Measurements from ENCODE around the gene TMEM171.

The TMEM171 gene

GRCh38 chr5:73122875-73123810 lies 2.8 kb downstream of the TMEM171 start:
- no peak for DNase-seq

GRCh38 chr5:73125289-73125688 lies 4.9 kb downstream of the TMEM171 start:
- DNase-seq: no peak

- no peak for DNase-seq
Measured at GRCh38 chr5:73126381-73126780, 6.0 kb downstream of the TMEM171 start.

GRCh38 chr5:73126957-73127356 lies 6.6 kb downstream of the TMEM171 start:
- DNase-seq: no peak

DNA sequence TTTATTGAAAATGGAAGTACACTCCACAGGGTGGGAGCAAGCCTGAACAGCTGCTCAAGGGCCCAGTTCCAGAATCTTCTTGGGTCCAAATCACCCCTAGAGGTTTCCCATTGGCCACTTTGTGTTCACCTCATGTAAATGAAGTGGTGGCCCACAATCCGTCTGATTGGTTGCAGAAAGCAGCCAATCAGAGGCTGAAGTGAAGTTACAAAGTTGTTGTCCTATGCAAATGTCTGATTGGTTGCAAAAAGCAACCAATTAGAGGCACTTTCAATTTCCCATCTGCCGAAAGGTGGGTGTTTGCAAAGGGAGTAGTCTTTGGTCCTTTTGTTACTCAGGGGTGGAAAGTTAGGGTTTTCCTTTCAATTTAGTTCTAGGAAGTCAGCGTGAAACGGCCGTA lies 8.8 kb downstream of the TMEM171 start:
- no peak for DNase-seq

GRCh38 chr5:73130811-73131210 lies 10.4 kb downstream of the TMEM171 start:
- no peak for DNase-seq

DNA sequence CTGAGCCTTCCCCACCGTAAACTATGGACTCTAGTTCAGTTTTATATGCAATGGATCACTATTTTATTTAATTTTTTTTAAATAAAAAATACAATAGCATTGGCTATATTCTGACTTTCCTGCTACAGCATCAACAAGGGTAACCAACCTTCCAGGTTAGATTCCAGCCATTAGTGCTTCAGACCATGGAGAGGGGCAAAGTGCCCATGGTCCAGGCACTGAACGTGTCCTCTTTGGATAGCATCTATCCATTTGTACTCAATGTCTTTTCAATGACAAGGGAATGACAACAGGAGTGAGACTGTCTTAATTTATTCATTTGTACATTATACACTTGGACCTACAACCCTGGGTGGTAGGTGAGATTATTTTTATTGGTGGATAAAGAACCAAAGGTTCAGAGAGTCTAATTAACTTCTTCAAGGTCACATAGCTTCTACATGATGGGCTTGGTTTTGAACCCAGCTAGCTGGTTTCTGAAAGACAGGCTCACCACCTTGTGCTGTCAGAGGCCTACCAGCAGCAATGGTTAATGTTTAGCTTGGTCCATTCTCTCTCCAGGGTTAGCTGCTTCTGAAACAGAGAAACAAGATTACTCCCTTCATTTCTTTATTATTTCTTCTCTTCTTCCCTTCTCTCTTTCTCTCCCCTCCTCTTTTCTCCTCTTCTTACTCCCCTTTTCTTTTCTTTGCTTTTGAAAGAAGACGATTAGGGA lies 11.5 kb downstream of the TMEM171 start:
- DNase-seq: no peak

DNA sequence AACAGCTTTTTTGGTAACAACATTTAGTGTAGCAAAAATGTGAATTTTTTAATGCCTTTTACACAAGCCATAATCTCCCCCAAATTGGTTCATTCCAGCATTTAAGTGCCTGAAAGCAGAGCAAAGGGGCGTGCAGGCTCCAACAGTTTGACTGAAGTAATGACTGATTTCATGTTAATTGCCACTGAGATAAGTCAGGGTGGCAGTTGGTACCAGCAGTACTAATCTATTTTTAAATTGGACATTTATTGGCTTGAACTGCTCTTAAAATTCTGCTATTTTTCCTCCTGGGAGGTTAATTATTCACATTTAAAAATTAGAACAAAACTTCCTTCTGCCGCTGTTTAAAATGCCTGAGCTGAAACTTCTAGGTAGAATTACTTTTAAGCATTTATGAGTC lies 12.4 kb downstream of the TMEM171 start:
- no peak for DNase-seq

DNA sequence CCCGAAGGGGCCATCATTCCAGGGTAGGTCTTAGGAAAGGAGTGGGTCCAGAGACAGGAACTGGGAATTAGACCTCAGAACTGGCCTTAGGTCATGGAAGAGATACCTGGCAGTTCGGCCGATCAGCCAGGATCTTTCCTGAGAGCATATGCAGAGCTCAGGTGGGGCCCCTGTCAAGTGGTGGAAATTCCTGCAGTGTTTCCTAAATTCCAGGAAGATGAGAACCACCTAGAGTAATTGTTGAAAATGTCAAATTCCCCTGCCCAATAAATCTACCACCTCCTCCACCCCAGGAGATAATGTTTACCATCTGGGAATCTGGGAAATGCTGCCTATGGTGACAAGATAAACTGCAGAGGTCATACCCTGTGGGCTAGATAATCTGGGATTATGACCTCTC lies 14.6 kb downstream of the TMEM171 start:
- DNase-seq: no peak

DNA sequence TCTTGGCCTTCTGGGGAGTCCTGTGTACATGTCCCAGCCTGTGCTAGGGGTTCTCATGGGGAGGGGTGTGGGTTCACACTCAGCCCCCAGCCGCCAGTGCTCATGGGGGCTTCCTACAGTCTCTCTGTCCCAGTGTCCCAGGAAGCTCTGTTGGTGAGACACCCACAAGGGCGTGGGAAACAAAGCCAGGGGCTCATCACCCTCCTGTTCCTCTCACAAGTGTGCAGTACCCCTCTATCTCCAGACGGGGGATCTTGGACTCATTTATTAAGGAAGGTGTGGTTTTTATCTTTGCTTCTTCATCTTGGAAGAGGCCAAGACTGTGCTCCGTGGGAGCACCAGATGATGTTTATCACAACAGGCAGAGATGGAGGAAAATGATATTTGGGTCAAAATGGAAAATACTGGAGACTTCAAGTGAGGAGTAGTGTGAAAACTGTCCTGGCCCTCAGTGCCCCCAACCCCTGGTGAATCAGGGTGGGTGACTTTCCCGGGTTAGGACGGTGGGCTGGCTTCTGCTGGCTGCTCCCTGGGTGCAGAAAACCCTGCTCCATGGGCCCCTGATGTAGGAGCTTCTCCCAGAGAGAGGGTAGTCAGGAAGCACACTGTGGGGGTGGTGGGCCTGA lies 15.2 kb downstream of the TMEM171 start:
- DNase-seq: no peak

DNA sequence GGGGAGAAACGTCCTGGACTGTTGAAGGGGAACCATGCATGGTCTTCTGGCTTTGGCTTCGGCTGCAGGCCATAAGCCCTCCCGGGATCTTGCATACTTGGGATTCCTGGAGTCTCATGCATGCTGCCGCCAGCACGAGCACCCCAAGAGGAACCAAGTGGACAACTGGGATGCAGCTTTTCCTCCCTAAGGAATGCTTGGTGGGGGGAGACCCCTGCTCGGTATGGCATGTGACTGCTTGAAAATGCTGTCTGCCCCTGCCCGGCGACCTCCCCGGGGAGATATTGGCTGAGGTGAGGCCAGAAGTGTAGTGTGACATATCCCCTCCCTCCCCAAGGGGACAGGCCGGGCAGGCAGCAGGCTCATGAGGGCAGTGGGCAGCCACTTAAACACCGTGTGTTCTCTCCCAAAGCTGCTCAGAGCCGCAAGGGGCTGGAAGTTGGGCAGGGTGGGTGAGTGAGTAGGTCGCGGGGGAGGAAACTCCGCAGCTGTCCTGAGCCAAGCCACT lies 15.7 kb downstream of the TMEM171 start:
- no peak for DNase-seq

DNA sequence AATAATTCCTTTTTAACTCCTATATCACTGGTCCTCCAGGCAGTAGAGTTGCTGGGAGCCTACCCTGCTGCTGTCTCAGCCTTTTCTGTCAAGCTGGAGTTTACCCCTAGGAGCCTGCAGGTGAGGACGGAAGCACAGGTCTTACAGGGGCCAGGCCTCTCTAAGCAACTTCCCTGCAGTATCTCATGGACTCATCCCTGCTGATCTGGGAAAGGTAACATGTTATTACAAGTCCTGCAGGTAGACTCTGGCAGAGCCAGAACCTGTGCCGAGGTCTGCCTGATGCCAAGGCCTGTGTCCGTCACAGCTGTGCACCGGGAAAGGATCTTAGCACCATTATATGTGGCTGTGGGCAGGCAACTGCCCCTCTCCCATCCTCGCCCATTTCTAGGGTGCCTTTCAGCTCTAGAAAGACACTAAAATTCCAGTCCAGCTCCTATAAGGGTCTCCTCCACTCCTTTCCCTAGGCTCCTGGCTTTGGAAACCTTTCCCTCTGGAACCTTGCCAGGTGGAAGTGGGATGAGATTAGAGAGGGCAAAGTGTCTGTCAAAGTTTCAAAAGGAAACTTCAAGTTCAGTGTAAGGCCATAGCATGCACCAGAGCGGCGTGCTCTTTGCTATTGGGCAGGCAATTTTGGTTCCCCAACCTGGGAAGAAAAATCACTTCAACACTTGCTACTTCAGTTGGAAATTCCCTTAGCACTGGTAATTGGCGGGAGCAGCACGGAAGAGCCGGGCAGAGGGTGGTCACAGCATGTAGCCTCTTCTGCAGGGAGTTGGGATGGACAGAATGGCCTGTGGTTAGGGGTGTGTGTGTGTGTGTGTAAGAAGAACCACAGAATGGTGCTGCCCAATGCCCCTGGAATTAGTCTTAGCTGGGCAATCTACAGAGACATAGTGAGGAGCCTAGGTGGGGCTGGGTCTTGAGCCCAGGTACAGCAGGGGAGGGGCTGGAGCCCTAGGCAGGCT lies 17.5 kb downstream of the TMEM171 start:
- no peak for DNase-seq

DNA sequence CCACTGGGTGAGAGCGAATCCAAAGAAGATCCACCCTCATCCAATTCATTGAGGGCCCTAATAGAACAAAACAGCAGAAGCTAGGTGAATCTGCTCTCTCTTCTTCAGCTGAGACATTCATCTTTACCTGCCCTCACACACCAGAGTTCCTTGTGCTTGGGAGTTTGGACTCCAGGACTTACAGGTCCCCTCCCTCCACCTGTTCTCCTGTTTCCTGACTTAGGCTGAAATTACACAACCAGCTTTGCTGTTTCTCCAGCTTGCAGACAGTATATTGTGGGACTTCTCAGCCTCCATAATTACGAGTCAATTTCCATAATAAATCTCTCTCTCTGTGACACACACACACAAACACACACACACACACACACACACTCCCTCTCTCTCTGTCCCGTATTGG lies 19.1 kb downstream of the TMEM171 start:
- DNase-seq: no peak

DNA sequence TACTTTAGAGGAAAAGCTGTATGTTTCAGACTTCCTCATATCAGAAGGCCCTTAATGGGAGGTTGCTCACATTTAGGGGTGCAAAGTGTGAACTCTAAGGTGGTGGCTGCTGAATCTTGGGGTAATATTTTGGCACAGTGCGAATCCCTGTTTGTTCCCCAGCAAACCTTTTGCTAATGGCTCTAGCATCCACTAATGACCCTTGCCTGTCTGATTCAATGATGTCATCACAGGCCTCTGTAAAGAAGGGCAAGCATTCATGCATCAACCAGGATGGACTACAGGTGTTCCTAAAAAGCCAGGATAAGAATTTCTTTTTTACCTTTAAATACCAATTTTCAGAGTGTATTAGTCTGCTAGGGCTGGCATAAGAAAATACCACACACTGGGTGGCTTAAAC lies 20.4 kb downstream of the TMEM171 start:
- no peak for DNase-seq

GRCh38 chr5:73142035-73142434 lies 21.7 kb downstream of the TMEM171 start:
- DNase-seq: no peak

DNA sequence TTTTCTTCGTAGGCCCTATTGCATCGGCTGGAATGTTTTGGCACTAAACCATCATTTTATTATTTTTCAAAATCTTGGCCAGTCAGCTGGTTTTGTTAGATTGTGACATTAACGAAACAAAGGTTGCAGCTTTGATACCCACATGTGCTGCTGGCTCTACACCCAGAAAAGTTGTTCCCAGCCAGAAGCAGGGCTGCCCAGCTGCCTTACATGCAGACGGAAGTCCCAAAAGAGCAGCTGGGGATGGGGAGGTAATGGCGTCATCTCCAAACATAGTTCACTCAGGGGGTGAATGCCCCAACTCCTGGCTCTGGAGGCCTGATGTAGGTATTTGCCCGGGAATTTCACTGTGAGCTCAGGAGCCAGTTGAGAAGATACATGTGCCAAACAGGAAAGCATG lies 23.3 kb downstream of the TMEM171 start:
- no peak for DNase-seq

- no peak for DNase-seq
Measured at GRCh38 chr5:73149540-73149939, 29.2 kb downstream of the TMEM171 start.

- DNase-seq: no peak
Measured at GRCh38 chr5:73150876-73151275, 30.5 kb downstream of the TMEM171 start.

- DNase-seq: no peak
Measured at GRCh38 chr5:73151766-73152410, 31.5 kb downstream of the TMEM171 start.

DNA sequence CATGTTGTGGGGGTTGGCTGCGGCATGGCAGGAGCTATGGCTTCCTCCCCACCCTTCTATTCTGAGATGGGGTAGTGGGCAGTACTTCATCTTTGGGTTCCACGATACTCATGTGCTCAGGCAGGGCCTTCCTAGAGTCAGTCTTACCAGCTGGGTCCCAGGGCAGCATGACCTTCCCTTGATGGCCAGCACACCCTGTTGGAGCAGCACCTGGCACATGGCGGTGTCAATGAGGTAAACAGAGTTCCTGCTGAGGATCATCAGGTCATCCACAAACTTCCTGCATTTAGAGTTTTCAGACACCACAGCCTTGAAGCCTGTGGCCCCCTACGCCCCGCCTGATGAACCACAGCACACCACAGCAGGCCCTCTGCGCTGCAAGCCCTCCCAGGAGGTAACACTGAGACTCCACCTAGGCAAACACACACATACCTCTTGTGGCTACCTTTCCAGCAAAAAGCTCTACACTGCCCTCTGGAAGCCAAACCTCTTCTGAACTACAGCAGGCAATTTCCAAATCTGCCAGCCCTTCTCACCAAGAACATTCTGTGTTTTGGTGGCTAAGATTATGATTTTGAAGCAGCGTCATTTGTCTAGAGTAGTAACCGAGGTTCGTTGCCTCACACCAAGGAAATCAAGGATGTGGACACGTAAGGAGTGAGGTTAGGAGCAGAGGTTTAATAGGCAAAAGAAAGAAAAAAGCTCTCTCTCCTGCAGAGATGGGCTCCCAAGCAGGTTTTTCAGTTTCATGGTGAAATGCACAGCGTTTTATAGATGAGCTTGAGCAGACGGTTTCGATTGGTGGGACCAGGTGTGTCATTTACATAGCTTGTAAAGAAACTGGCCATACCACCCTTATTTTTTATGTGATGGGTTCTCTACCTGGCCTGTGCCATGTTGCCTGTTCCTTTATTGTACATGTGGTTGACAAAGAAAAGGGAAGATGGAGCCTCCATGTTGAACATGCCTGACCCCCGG lies 32.3 kb downstream of the TMEM171 start:
- no peak for DNase-seq

- no peak for DNase-seq
Measured at GRCh38 chr5:73153513-73153912, 33.1 kb downstream of the TMEM171 start.

Data from femur (tissue), 1 donor.